Measurements from ENCODE around the gene SP140.
"Not testable (repeated sequence)": the region's sequence is repeated elsewhere in the genome, so short reads cannot be mapped to it uniquely, and the experiment has no call there.

Gene SP140

GRCh38 chr2:230327418-230328154 is 102.0 kb downstream of the SP140 start:
- no peak for DNase-seq

DNA sequence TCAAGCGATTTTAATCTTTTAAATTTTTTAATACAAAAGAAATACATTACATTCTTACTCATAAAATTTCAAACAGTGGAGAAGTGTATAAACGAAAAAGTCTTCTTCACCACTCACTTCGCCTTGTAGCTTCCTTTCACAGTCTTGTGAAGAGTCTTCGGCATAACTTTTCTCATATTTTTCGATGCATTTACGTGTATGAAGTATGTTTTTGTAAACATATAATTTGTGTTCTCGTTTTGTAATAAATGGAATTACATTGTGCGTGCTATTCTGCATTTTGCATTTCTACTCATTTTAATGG is 102.6 kb downstream of the SP140 start:
- DNase-seq: no peak

DNA sequence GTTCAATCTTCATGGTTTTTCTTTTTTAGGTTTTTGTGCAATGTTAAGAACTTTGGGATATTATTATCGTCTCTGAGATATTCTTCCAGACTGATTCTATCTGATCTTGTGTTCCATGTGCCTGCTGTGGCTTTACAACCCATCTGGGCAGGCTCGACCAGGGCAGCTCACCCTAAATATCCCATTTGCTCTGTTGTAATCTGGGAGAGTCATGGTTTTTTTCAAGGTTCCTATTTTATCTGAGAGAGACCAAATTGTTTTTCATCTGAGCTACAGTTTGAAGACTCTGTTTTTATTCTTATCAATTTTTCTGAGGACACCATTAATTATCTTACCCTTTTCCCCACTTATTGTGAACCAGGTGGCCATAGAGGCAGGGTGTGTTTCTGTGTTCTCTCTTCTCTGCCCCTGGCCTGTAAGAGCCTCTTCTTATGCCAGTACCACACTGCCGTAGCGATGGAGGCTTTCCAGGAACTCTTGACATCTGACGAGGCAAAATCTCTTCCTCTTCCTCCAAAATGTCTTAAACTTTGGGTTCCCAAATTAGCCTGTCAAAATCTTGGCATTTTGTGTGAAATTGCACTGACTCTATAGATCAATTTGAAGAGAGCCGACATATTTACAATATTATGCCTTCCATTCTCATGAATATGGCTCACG is 104.5 kb downstream of the SP140 start:
- no peak for DNase-seq

GRCh38 chr2:230330725-230331124 is 105.2 kb downstream of the SP140 start:
- DNase-seq: no peak

DNA sequence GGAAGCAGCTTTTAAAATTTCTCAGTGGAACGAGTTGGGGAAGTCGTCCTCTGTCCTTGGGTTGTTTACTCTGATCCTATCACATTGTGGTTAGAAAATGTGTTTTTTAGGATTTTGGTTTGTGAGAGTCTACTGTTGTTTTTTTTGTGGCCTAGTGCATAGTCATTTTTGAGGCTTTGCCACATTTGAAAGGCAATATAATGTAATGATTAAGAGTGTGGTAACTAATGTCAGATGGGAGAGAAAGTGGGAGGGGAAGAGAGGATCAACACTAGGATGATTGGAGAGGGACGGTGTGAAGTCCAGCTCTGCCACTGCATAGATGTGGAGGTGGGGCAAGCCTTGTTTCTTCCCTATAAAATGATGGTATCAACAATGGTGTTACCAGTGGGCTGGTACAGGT is 109.9 kb downstream of the SP140 start:
- no peak for DNase-seq

DNA sequence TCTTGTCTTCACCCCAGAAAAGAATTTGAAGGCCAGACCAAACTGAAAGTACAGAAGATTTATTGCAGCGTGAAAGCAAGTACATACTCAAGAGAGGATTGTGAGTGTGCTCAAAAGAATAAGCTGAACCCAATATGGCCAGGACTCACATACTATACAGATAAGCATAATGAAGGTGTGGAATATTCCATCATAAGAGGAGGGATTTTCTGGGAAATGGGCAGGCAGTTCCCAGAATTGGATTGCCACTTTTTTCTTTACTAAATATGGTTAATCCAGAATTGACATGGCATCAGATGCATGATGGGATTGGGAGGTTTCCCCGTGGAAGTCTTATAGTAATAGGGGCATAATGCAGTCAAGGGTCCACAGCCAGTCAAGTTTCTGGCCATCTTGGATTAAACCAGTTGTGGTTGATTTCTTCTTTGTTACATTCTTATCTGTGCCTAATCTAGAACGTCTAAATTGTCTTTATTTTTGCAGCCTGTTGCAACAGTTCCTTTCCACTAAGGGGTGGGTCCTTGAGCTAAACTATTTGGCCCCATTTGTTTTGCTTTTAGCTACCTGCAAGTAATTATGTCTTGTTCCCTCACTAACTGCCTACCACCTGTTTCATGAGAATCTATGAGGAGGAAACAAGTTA is 110.4 kb downstream of the SP140 start:
- no peak for DNase-seq

- DNase-seq: not testable (repeated sequence)
Measured at GRCh38 chr2:230341936-230342528, 116.5 kb downstream of the SP140 start.

DNA sequence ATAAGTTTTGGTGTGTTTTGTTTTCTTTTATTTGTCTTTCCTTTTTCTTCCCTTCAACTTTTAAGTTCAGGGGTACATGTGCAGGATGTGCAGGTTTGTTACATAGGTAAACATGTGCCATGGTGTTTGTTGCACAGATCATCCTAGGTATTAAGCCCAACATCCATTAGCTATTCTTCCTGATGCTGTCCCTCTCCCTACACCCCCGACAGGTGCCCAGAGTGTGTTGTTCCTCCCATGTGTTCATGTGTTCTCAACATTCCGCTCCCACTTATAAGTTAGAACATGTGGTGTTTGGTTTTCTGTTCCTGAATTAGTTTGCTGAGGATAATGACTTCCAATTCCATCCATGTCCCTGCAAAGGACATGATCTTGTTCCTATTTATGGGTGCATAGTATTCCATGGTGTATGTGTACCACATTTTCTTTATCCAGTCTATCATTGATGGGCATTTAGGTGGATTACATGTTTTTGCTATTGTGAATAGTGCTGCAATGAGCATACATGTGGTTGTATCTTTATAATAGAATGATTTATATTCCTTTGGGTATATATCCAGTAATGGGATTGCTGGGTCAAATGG is 117.6 kb downstream of the SP140 start:
- not testable (repeated sequence) for DNase-seq

DNA sequence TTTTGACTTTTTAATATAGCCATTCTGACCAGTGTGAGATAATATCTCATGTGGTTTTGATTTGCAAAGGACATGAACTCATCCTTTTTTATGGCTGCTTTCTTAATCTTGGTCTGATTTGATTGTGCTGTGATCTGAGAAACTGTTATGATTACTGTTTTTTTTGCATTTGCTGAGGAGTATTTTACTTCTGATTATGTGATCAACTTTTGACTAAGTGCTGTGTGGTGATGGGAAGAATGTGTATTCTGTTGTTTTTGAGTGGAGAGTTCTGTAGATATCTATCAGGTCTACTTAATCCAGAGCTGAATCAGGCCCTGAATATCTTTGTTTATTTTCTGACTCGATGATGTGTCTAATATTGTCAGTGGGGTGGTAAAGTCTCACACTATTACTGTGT is 118.2 kb downstream of the SP140 start:
- no peak for DNase-seq

DNA sequence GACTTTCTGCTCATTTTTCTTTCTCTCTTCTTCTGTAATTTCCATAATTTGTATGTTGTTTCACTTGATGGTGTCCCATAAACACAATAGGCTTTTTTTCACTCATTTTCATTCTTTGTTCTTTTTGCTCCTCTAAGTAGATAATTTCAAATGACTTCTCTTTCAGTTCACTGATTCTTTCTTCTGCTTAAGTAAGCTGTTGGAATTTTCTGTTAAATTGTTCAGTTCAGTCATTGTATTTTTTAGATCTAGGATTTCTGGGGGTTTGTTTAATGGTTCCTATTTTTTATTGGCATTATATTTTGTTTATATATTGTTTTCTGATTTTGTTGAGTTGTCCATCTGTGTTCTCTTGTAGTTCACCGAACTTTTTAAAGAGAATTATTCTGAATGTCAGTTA is 120.9 kb downstream of the SP140 start:
- DNase-seq: no peak

- no peak for DNase-seq
Measured at GRCh38 chr2:230346921-230347533, 121.5 kb downstream of the SP140 start.

GRCh38 chr2:230347659-230348305 is 122.2 kb downstream of the SP140 start:
- no peak for DNase-seq

DNA sequence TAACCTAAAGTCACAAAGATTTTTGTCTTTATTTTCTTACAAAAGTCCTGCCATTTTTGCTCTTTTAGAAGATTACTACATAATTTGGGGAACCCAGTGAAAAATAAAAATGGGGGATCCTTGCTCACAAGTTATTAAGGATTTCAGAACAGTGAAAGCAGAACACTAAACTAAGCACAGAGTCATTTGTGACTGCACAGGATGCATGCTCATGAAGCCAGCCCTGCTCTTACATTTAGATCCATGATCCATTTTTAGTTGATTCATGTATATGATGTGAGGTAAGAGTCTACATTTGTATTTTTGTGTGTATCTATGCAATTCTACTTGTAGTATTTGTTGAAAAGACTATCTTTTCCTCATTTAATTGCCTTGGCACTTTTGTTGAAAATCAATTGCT is 123.3 kb downstream of the SP140 start:
- no peak for DNase-seq

GRCh38 chr2:230356084-230356483 is 130.5 kb downstream of the SP140 start:
- DNase-seq: no peak

DNA sequence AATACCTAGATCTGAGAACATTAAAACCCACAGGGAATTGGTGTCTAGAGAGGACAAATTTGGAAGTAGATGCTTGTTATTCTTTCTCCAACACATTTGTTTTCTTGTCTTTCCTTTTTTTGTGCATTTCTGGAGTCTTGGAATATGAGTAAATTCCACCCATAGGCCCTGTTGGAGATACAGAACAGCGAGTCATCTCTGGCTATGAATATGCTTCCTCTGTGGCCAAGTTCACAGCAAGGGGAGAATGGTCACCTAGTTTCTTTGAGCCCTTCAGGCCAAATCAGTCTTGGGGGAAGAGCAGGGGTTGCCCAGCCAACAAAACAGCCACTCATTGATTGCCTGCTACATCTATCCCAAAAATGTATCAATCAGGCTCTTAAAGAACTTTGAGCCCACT is 132.8 kb downstream of the SP140 start:
- DNase-seq: no peak

DNA sequence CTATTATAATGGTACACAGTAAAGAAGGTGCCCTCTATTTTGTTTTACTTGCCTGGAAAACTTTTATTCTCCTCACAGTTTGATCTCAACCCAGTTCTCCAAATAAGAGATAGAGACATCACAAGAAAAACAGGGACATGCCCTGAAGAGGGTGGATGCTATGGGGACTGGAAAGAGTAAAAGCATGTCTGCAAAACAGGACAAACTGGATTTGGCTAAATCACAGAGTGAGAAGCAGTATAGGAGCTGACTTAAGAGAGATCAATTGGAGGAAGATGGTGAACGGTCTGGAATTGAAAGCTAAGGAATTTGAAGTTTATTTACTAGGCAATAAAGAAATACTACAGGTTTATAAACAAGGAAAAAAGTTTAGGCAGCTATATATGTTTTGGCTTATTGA is 134.5 kb downstream of the SP140 start:
- DNase-seq: no peak

- DNase-seq: no peak
Measured at GRCh38 chr2:230362030-230362691, 136.6 kb downstream of the SP140 start.
